Right lobe of liver (tissue), 4 donors: ENCODE data around the gene BCOR.

Experiments used
- POLR2A ChIP-seq: fragments of 450-650 bp; IDR thresholded peaks from one replicate; pipeline ENCODE4 v1.6.1; 2017; ENCODE audit warnings: antibody characterized with exemption, mild to moderate bottlenecking
- TF ChIP-seq, protein P1 (sequence below), 4 donors: fragments of 200-600 bp in 3 of 4; fragments of 450-650 bp in 1 of 4; IDR thresholded peaks; one replicate each; pipeline versions ENCODE4 v1.5.1 to v1.8.0; 2016 to 2022; ENCODE audit warnings: antibody characterized with exemption in 4 of 4, mild to moderate bottlenecking in 2 of 4
- donor health status: DM: no; HTN: no; CAD: no.
- donor health status: DM: no; HTN: no; CAD: no.
- donor health status: DM: no; HTN: yes; CAD: no.

DNA sequence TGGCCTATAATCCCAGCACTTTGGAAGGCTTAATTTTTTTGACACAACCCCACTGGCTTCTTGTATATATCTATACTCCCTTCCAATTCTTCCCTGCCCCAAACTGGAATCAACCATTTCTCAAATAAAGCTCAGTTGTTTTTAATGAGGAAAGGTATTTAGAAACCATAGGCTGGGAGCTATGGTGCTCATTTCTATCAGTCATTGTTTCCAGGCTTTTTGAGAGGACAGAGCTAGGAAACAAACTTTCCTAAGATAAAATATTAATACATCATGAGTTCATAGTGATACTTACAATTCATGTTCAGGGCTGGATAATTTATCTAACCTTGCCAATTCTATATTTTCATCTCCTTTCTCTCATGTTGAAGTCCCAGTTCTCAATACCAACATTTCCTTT lies 50.3 kb downstream of the BCOR start:
- TF ChIP-seq, protein P1, sequence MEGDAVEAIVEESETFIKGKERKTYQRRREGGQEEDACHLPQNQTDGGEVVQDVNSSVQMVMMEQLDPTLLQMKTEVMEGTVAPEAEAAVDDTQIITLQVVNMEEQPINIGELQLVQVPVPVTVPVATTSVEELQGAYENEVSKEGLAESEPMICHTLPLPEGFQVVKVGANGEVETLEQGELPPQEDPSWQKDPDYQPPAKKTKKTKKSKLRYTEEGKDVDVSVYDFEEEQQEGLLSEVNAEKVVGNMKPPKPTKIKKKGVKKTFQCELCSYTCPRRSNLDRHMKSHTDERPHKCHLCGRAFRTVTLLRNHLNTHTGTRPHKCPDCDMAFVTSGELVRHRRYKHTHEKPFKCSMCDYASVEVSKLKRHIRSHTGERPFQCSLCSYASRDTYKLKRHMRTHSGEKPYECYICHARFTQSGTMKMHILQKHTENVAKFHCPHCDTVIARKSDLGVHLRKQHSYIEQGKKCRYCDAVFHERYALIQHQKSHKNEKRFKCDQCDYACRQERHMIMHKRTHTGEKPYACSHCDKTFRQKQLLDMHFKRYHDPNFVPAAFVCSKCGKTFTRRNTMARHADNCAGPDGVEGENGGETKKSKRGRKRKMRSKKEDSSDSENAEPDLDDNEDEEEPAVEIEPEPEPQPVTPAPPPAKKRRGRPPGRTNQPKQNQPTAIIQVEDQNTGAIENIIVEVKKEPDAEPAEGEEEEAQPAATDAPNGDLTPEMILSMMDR (IDR thresholded peaks at IDR 0.05): no peak
- no peak for TF ChIP-seq POLR2A
